ENCODE results near the gene ZNF415.
A peak's percentile ranks its signal among the peaks of the same experiment; 100 is the strongest.
"Not testable (repeated sequence)": the region's sequence is repeated elsewhere in the genome, so short reads cannot be mapped to it uniquely, and the experiment has no call there.

Gene ZNF415

GRCh38 chr19:53102206-53102755, 30.4 kb downstream of the ZNF415 start:
- DNase-seq, result no peak

- DNase-seq, result no peak
These were observed 31.2 kb downstream of the ZNF415 start for GRCh38 chr19:53101518-53101917.

GRCh38 chr19:53098570-53098969, 34.1 kb downstream of the ZNF415 start:
- DNase-seq, result not testable (repeated sequence)

GRCh38 chr19:53096982-53097690, 35.6 kb downstream of the ZNF415 start:
- DNase-seq, result not testable (repeated sequence)

GRCh38 chr19:53096579-53096978, 36.1 kb downstream of the ZNF415 start:
- not testable (repeated sequence) for DNase-seq

- DNase-seq, result no peak
These were observed 37.7 kb downstream of the ZNF415 start for GRCh38 chr19:53094754-53095575.

GRCh38 chr19:53092723-53093122, 40.0 kb downstream of the ZNF415 start:
- DNase-seq, result no peak

- no peak for DNase-seq
These were observed 41.1 kb downstream of the ZNF415 start for GRCh38 chr19:53091413-53092254.

- no peak for DNase-seq
These were observed 44.6 kb downstream of the ZNF415 start for GRCh38 chr19:53088091-53088490.

GRCh38 chr19:53086949-53087348, 45.8 kb downstream of the ZNF415 start:
- DNase-seq, result no peak

GRCh38 chr19:53085496-53085895, 47.2 kb downstream of the ZNF415 start:
- DNase-seq, result no peak

- DNase-seq, result no peak
These were observed 49.8 kb downstream of the ZNF415 start for GRCh38 chr19:53082929-53083328.

- no peak for DNase-seq
These were observed 53.3 kb downstream of the ZNF415 start for GRCh38 chr19:53079313-53079924.

GRCh38 chr19:53078668-53079067, 54.0 kb downstream of the ZNF415 start:
- no peak for DNase-seq

- peak; percentile 8 for DNase-seq
These were observed 55.7 kb downstream of the ZNF415 start for GRCh38 chr19:53076984-53077383.

GRCh38 chr19:53068834-53069233, 63.9 kb downstream of the ZNF415 start:
- DNase-seq, result no peak

- no peak for DNase-seq
These were observed 64.5 kb downstream of the ZNF415 start for GRCh38 chr19:53068199-53068598.

GRCh38 chr19:53057904-53058580, 74.7 kb downstream of the ZNF415 start:
- no peak for DNase-seq
